SH-SY5Y (cell line): ENCODE measurements around the gene TMSB4X.

ENCODE experiments used
- GATA2 ChIP-seq: IDR thresholded peaks from 2 replicates; pipeline ENCODE4 v1.6.1; 2011; ENCODE audit warnings: mild to moderate bottlenecking, low read depth, low read length
- GATA3 ChIP-seq: IDR thresholded peaks from 2 replicates; pipeline ENCODE4 v1.6.1; 2011; ENCODE audit warnings: low read depth, mild to moderate bottlenecking, low read length, moderate library complexity

DNA sequence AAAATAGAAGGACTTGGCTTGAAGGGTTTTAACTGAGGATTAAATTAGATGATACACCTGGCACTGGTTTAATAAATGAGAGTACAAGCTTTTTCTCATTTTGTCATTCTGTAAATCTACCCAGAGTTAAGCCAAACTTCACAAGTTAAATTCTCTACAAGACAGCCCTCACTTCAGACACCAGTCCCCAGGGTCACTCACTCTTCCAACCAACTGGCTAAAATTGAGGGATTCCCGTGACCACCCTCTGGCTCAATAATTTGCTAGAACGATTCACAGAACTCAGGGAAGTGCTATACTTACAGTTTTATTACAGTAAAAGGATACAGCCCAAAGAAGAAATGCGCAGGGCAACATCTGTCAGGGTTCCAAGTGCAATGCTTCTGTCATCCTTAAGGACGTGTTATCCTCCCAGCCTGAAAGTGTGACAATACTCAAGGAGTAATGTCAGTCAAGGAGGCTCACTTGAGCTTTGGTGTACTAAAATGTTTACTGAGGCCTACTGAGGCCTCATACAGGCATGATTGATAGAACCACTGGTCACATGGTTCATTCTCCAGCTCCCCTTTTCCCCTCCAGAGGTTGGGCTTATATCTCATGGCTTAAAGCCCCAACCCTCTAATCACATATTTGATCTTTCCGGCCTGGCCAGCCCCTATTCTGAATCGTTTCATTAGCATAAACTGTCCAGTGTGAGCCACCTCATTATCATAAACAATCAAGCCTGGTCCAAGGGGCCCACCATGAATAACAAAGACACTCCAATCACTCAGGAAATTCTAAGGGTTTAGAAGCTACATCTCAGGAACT is 9.6 kb upstream of the TMSB4X start:
- no peak for TF ChIP-seq GATA2
- no peak for TF ChIP-seq GATA3
